ENCODE measurements around the gene JAG1. TPM values are rescaled to one million over a fixed set of nuclear protein-coding genes. Genes with fewer than 3 reads are reported as not detected.
A peak's percentile ranks its signal among the peaks of the same experiment; 100 is the strongest.

JAG1 gene
- total RNA-seq, 1 donor: 60.1 TPM

GRCh38 chr20:10671919-10672623 lies 1.7 kb downstream of the JAG1 start:
- Histone ChIP-seq H3K4me2 (ENCODE audit: insufficient read depth, low read length) (peak overlapping the region; percentile 84), H2AFZ (ENCODE audit: low read length) (peak overlapping the region; percentile 61), H3K9me3 (ENCODE audit: low read depth, low read length) (no peaks in the 10 kb centered on the region), H3K79me2 (ENCODE audit: insufficient read depth, low read length) (peaks cover 63% of the 10 kb centered on the region), H3K27me3 (ENCODE audit: insufficient read depth, low read length) (no peaks in the 10 kb centered on the region), H3K36me3 (ENCODE audit: insufficient read depth, low read length) (peaks cover 20% of the 10 kb centered on the region), H3K4me1 (ENCODE audit: insufficient read depth, low read length) (peaks cover 34% of the 10 kb centered on the region), H3K27ac (ENCODE audit: low read depth, low read length) (peak overlapping the region; percentile 97), H3K4me3 (ENCODE audit: insufficient read depth, low read length) (peak overlapping the region; percentile 97), H4K20me1 (ENCODE audit: insufficient read depth, low read length) (no peaks in the 10 kb centered on the region)
- DNase-seq (ENCODE audit: insufficient read length, low spot score, missing footprints): peak; percentile 90
- no peak for TF ChIP-seq CTCF (IDR thresholded peaks at IDR 0.05; ENCODE audit: extremely low read depth, low read depth, low read length)

GRCh38 chr20:10671221-10671918 lies 2.4 kb downstream of the JAG1 start:
- peak overlapping the region; percentile 97 for H3K4me3 ChIP-seq (ENCODE audit: insufficient read depth, low read length)
- H2AFZ ChIP-seq (ENCODE audit: low read length): peak overlapping the region; percentile 0
- peaks cover 38% of the 10 kb centered on the region for H3K4me1 ChIP-seq (ENCODE audit: insufficient read depth, low read length)
- H3K4me2 ChIP-seq (ENCODE audit: insufficient read depth, low read length): peak overlapping the region; percentile 84
- no peaks in the 10 kb centered on the region for H3K27me3 ChIP-seq (ENCODE audit: insufficient read depth, low read length)
- H3K9me3 ChIP-seq (ENCODE audit: low read depth, low read length): no peaks in the 10 kb centered on the region
- peaks cover 70% of the 10 kb centered on the region for H3K79me2 ChIP-seq (ENCODE audit: insufficient read depth, low read length)
- H4K20me1 ChIP-seq (ENCODE audit: insufficient read depth, low read length): no peaks in the 10 kb centered on the region
- peak; percentile 72 for TF ChIP-seq CTCF (IDR thresholded peaks at IDR 0.05; ENCODE audit: extremely low read depth, low read depth, low read length)
- peak; percentile 99 for DNase-seq (ENCODE audit: insufficient read length, low spot score, missing footprints)
- H3K36me3 ChIP-seq (ENCODE audit: insufficient read depth, low read length): peaks cover 22% of the 10 kb centered on the region
- peak overlapping the region; percentile 97 for H3K27ac ChIP-seq (ENCODE audit: low read depth, low read length)

- Histone ChIP-seq H3K9me3 (ENCODE audit: low read depth, low read length) (no peaks in the 10 kb centered on the region), H3K4me1 (ENCODE audit: insufficient read depth, low read length) (peaks cover 43% of the 10 kb centered on the region), H3K36me3 (ENCODE audit: insufficient read depth, low read length) (peaks cover 25% of the 10 kb centered on the region), H3K27ac (ENCODE audit: low read depth, low read length) (peak overlapping the region; percentile 97), H2AFZ (ENCODE audit: low read length) (peak overlapping the region; percentile 0), H3K4me2 (ENCODE audit: insufficient read depth, low read length) (peak overlapping the region; percentile 84), H4K20me1 (ENCODE audit: insufficient read depth, low read length) (no peaks in the 10 kb centered on the region), H3K4me3 (ENCODE audit: insufficient read depth, low read length) (peak overlapping the region; percentile 97), H3K27me3 (ENCODE audit: insufficient read depth, low read length) (no peaks in the 10 kb centered on the region), H3K79me2 (ENCODE audit: insufficient read depth, low read length) (peaks cover 77% of the 10 kb centered on the region)
- no peak for TF ChIP-seq CTCF (IDR thresholded peaks at IDR 0.05; ENCODE audit: extremely low read depth, low read depth, low read length)
- peak; percentile 86 for DNase-seq (ENCODE audit: insufficient read length, low spot score, missing footprints)
These were observed 3.1 kb downstream of the JAG1 start for GRCh38 chr20:10670501-10671220.

All from osteoblast (primary cell).